IMR-90 (cell line): ENCODE measurements around the gene MLKL. TPM values are rescaled to one million over a fixed set of nuclear protein-coding genes. Genes with fewer than 3 reads are reported as not detected.

Experiments used
- ATAC-seq: fragments of 200-7000 bp; cut with Tn5 transposase; 2 replicates; pipeline ENCODE4 v1.9.1; 2020; ENCODE audit warnings: low read depth, mild to moderate bottlenecking, moderate library complexity
- BruUV-seq: library from RNA; stranded (reverse); fragments of 400-500 nt; replicated peaks from 2 replicates; lab custom pipeline; 2021; lab: Mats Ljungman, UMichigan
- CTCF ChIA-PET: fragments of 300-600 bp; formaldehyde crosslinking; extraction: SDS; loops from one replicate; lab custom pipeline; 2021; ENCODE audit warnings: antibody characterized with exemption; lab: Yijun Ruan, JAX
- POLR2A ChIA-PET: fragments of 300-600 bp; sonication (Branson Sonifier 250); formaldehyde crosslinking; loops from one replicate; lab custom pipeline; 2022; ENCODE audit warnings: antibody characterized with exemption; ENCODE audit not compliant: unreplicated experiment; lab: Charles Lee
- DNase-seq: peaks from one replicate; pipeline ENCODE4 v3.0.0; 2013
- H2AFZ ChIP-seq: replicated peaks from 2 replicates; pipeline ENCODE3; 2013; ENCODE audit warnings: low read length, mild to moderate bottlenecking; ENCODE audit not compliant: poor library complexity
- H2AK5ac ChIP-seq: 2 replicates; pipeline ENCODE4 v1.6.1; 2013; ENCODE audit warnings: low read depth, low read length, inconsistent platforms
- H2AK9ac ChIP-seq: replicated peaks from 2 replicates; pipeline ENCODE3; 2013; ENCODE audit warnings: mild to moderate bottlenecking, low read depth, low read length, moderate library complexity; ENCODE audit not compliant: poor library complexity
- H2BK120ac ChIP-seq: 2 replicates; pipeline ENCODE4 v1.6.1; 2013; ENCODE audit warnings: low read depth, low read length, inconsistent platforms
- H2BK15ac ChIP-seq: 3 replicates; pipeline ENCODE4 v1.6.1; 2013; ENCODE audit warnings: low read depth, low read length, inconsistent platforms
- H2BK20ac ChIP-seq: 2 replicates; pipeline ENCODE4 v1.6.1; 2013; ENCODE audit warnings: low read depth, mild to moderate bottlenecking, inconsistent platforms, low read length, moderate library complexity
- H2BK5ac ChIP-seq: 2 replicates; pipeline ENCODE4 v1.6.1; 2013; ENCODE audit warnings: mild to moderate bottlenecking, low read depth, low read length, inconsistent platforms; ENCODE audit not compliant: poor library complexity, severe bottlenecking
- H3K14ac ChIP-seq: replicated peaks from 2 replicates; pipeline ENCODE4 v1.6.1; 2013; ENCODE audit warnings: low read depth, low read length, inconsistent platforms
- H3K18ac ChIP-seq: 2 replicates; pipeline ENCODE4 v1.6.1; 2013; ENCODE audit warnings: low read depth, low read length, control low read depth
- H3K23ac ChIP-seq: 2 replicates; pipeline ENCODE4 v1.6.1; 2013; ENCODE audit warnings: low read depth, low read length, inconsistent platforms
- H3K27ac ChIP-seq: 2 replicates; pipeline ENCODE4 v1.5.1; 2013; ENCODE audit warnings: mild to moderate bottlenecking, control low read depth, low read length; ENCODE audit not compliant: insufficient read depth
- H3K27me3 ChIP-seq: 2 replicates; pipeline ENCODE4 v1.6.1; 2013; ENCODE audit warnings: low read length; ENCODE audit not compliant: control insufficient read depth, insufficient read depth
- H3K36me3 ChIP-seq: 2 replicates; pipeline ENCODE4 v1.6.1; 2013; ENCODE audit warnings: low read length, mixed read lengths; ENCODE audit not compliant: control insufficient read depth, insufficient read depth
- H3K4ac ChIP-seq: 2 replicates; pipeline ENCODE4 v1.6.1; 2013; ENCODE audit warnings: low read depth, low read length, inconsistent platforms
- H3K4me1 ChIP-seq: 2 replicates; pipeline ENCODE4 v1.6.1; 2013; ENCODE audit warnings: low read length, mixed read lengths; ENCODE audit not compliant: control insufficient read depth, insufficient read depth
- H3K4me2 ChIP-seq: 2 replicates; pipeline ENCODE4 v1.6.1; 2013; ENCODE audit warnings: low read depth, mild to moderate bottlenecking, control low read depth, low read length, moderate library complexity
- H3K4me3 ChIP-seq: 2 replicates; pipeline ENCODE4 v1.5.1; 2013; ENCODE audit warnings: low read depth, mild to moderate bottlenecking, control low read depth, low read length, moderate library complexity; ENCODE audit not compliant: insufficient read depth
- H3K56ac ChIP-seq: 2 replicates; pipeline ENCODE4 v1.6.1; 2013; ENCODE audit warnings: low read length, inconsistent platforms; ENCODE audit not compliant: insufficient read depth; ENCODE audit errors: extremely low read depth
- H3K79me1 ChIP-seq, 2 experiments: 2 replicates each; pipeline ENCODE4 v1.6.1; 2013; ENCODE audit warnings: low read length in 2 of 2, inconsistent platforms in 1 of 2, low read depth in 1 of 2
- H3K9ac ChIP-seq: 2 replicates; pipeline ENCODE4 v1.6.1; 2013; ENCODE audit warnings: low read depth, low read length, control low read depth
- H3K9me1 ChIP-seq: 2 replicates; pipeline ENCODE4 v1.6.1; 2013; ENCODE audit warnings: low read length, inconsistent platforms; ENCODE audit not compliant: insufficient read depth
- H3K9me3 ChIP-seq: 2 replicates; pipeline ENCODE4 v1.6.1; 2013; ENCODE audit warnings: low read length; ENCODE audit not compliant: control insufficient read depth, insufficient read depth
- H4K20me1 ChIP-seq: 2 replicates; pipeline ENCODE4 v1.6.1; 2013; ENCODE audit warnings: low read length, inconsistent platforms; ENCODE audit not compliant: insufficient read depth
- H4K5ac ChIP-seq: 2 replicates; pipeline ENCODE4 v1.6.1; 2013; ENCODE audit warnings: mild to moderate bottlenecking, low read depth, low read length, control low read depth
- H4K8ac ChIP-seq, 2 experiments: 2 replicates each; pipeline ENCODE4 v1.6.1; 2013; ENCODE audit warnings: low read depth in 2 of 2, low read length in 2 of 2, control low read depth in 1 of 2, inconsistent platforms in 1 of 2
- H4K91ac ChIP-seq: 2 replicates; pipeline ENCODE4 v1.6.1; 2013; ENCODE audit warnings: low read depth, low read length, inconsistent platforms; ENCODE audit not compliant: insufficient read depth
- BHLHE40 ChIP-seq: fragments of 150-350 bp; IDR thresholded peaks from 2 replicates; pipeline ENCODE4 v1.6.1; 2016; ENCODE audit warnings: mild to moderate bottlenecking, low read depth, low read length
- CEBPB ChIP-seq: IDR thresholded peaks from 2 replicates; pipeline ENCODE4 v1.6.1; 2012; ENCODE audit warnings: low read depth, low read length, improper control_type of control experiment
- CTCF ChIP-seq: conservative IDR thresholded peaks from 2 replicates; pipeline ENCODE4 v1.5.1; 2012; ENCODE audit warnings: mild to moderate bottlenecking, low read depth, low read length, improper control_type of control experiment
- ELK1 ChIP-seq: fragments of 150-350 bp; IDR thresholded peaks from 2 replicates; pipeline ENCODE4 v1.6.1; 2016; ENCODE audit warnings: low read depth, mild to moderate bottlenecking, low read length, moderate library complexity, borderline replicate concordance
- FOS ChIP-seq: fragments of 150-350 bp; IDR thresholded peaks from 2 replicates; pipeline ENCODE4 v1.6.1; 2016; ENCODE audit warnings: low read depth, low read length
- MAFK ChIP-seq: IDR thresholded peaks from 2 replicates; pipeline ENCODE4 v1.6.1; 2012; ENCODE audit warnings: low read depth, low read length, improper control_type of control experiment
- NFE2L2 ChIP-seq: fragments of 150-350 bp; IDR thresholded peaks from 2 replicates; pipeline ENCODE4 v1.6.1; 2016; ENCODE audit warnings: low read depth, mild to moderate bottlenecking, low read length
- POLR2A ChIP-seq: IDR thresholded peaks from 2 replicates; pipeline ENCODE4 v1.6.1; 2012; ENCODE audit warnings: mild to moderate bottlenecking, low read depth, low read length
- RAD21 ChIP-seq: IDR thresholded peaks from 2 replicates; pipeline ENCODE4 v1.6.1; 2012; ENCODE audit warnings: low read length, improper control_type of control experiment
- RCOR1 ChIP-seq: IDR thresholded peaks from 2 replicates; pipeline ENCODE4 v1.6.1; 2012; ENCODE audit warnings: mild to moderate bottlenecking, low read length, improper control_type of control experiment; ENCODE audit not compliant: insufficient replicate concordance
- RFX5 ChIP-seq: IDR thresholded peaks from 2 replicates; pipeline ENCODE4 v1.8.0; 2012; ENCODE audit warnings: low read depth, mild to moderate bottlenecking, low read length, moderate library complexity
- SMC3 ChIP-seq: fragments of 150-350 bp; IDR thresholded peaks from 2 replicates; pipeline ENCODE4 v1.6.1; 2016; ENCODE audit warnings: low read depth, mild to moderate bottlenecking, antibody characterized with exemption, low read length, moderate library complexity
- WGBS, 2 experiments: methylation state at CpG; one replicate each; pipeline versions ENCODE4 v1.1.5 to v1.1.7; 2013; ENCODE audit warnings: missing lambda C conversion rate in 2 of 2; ENCODE audit not compliant: insufficient read length in 1 of 2; ENCODE audit errors: extremely low coverage in 2 of 2; 5-methylcytosine and 5-hydroxymethylcytosine counted together
- dilution Hi-C: fragments of 300-500 bp; cut with HindIII; formaldehyde crosslinking; loops from one replicate; pipeline ENCODE4 v1.14.3; 2018; ENCODE audit warnings: low sequenced_read_pairs; ENCODE audit not compliant: unreplicated experiment
- in situ Hi-C: fragments of 300-500 bp; cut with MboI; formaldehyde crosslinking; loops from 3 replicates; pipeline ENCODE4 v1.14.3; 2019; ENCODE audit warnings: low sequenced_read_pairs, inconsistent platforms, mixed read lengths
- intact Hi-C: fragments of 100-400 bp; cut with micrococcal nuclease; formaldehyde crosslinking; loops from 2 replicates; pipeline ENCODE4 v1.10.0; 2022
- polyA plus RNA-seq, 3 experiments: library from polyadenylated mRNA; depleted of rRNA; stranded (reverse); fragments of >200 nt; gene quantifications; 2 replicates each; pipeline ENCODE4 v1.2.3, GENCODE V29; 2012; ENCODE audit warnings: low replicate concordance in 1 of 3
- total RNA-seq: library from RNA; depleted of rRNA; stranded (reverse); fragments of >200 nt; gene quantifications from 2 replicates; pipeline ENCODE4 v1.2.3, GENCODE V29; 2012

MLKL gene
- total and polyA plus RNA-seq, 2 of the 4 experiments (the other 2 are of a cell fraction), result 3.6 to 4.5 TPM

GRCh38 chr16:74739275-74739674 is 38.6 kb upstream of the MLKL start:
- H2BK15ac ChIP-seq, result no peak overlapping the region
- H2BK5ac ChIP-seq, result no peak overlapping the region
- H3K9ac ChIP-seq, result no peak overlapping the region
- in situ Hi-C loops, result no loop called here
- H3K79me1 ChIP-seq, result no peaks in the 10 kb centered on the region
- H4K8ac ChIP-seq, result no peak overlapping the region
- H2AFZ ChIP-seq, result no peak overlapping the region
- no peaks in the 10 kb centered on the region for H3K36me3 ChIP-seq
- no peak overlapping the region for H3K4me3 ChIP-seq
- no peak overlapping the region for H3K4ac ChIP-seq
- intact Hi-C loops, result no loop called here
- H3K27me3 ChIP-seq, result no peaks in the 10 kb centered on the region; the same call in 1 of the 2 replicates
- no peak for TF ChIP-seq CEBPB
- TF ChIP-seq NFE2L2, result no peak
- TF ChIP-seq SMC3, result no peak
- TF ChIP-seq RAD21, result no peak
- no peak for TF ChIP-seq MAFK
- TF ChIP-seq POLR2A, result no peak
- no peak for TF ChIP-seq RFX5
- no peak for TF ChIP-seq ELK1
- no peak for TF ChIP-seq FOS
- no peak for TF ChIP-seq RCOR1
- no peak for TF ChIP-seq BHLHE40
- no peak for TF ChIP-seq CTCF
- H2BK120ac ChIP-seq, result no peak overlapping the region
- H3K9me3 ChIP-seq, result no peaks in the 10 kb centered on the region
- no peak for DNase-seq
- no peak overlapping the region for H3K23ac ChIP-seq
- no peak for ATAC-seq
- peaks cover 7% of the 10 kb centered on the region; the same call in 1 of the 2 replicates for H3K9me1 ChIP-seq
- dilution Hi-C loops, result no loop called here
- no peak overlapping the region for H4K5ac ChIP-seq
- no peak overlapping the region for H2BK20ac ChIP-seq
- CTCF ChIA-PET, result interaction anchor here (1.0 kb wide), 1 partner anchor 14 kb away, joined by 4 read pairs; no protein-coding TSS in a partner anchor
- POLR2A ChIA-PET, result no interaction called here
- H3K4me2 ChIP-seq, result no peak overlapping the region
- H4K20me1 ChIP-seq, result no peaks in the 10 kb centered on the region
- WGBS, 2 experiments, result 75% methylated on average over 1 of the region's 6 CpGs; no CpG with 5 or more reads in 1 of the 2 experiments
- no TSS peak for BruUV-seq
- no peak overlapping the region for H2AK9ac ChIP-seq
- H3K4me1 ChIP-seq, result peaks cover 26% of the 10 kb centered on the region
- H3K18ac ChIP-seq, result no peak overlapping the region
- no peak overlapping the region for H4K91ac ChIP-seq
- no peak overlapping the region for H2AK5ac ChIP-seq
- no peak overlapping the region for H3K27ac ChIP-seq
- H3K14ac ChIP-seq, result no peak overlapping the region
- H3K56ac ChIP-seq, result no peak overlapping the region
